Peyer's patch (tissue), 4 donors: ENCODE measurements around the gene ADAMTS7. TPM values are rescaled to one million over a fixed set of nuclear protein-coding genes. Genes with fewer than 3 reads are reported as not detected.
"Not testable (repeated sequence)": the region's sequence is repeated elsewhere in the genome, so short reads cannot be mapped to it uniquely, and the experiment has no call there.

ENCODE experiments used
- DNase-seq, 3 donors: peaks; one replicate each; pipeline ENCODE4 v3.0.0-alpha.2; 2017 to 2019
- H3K27ac ChIP-seq, 4 donors: fragments of 200-600 bp; sonication (generic); one replicate each; pipeline ENCODE4 v1.5.1; 2016 to 2019
- H3K27me3 ChIP-seq, 2 donors: fragments of 200-600 bp; sonication (generic); one replicate each; pipeline ENCODE4 v1.5.1; 2019
- H3K36me3 ChIP-seq, 3 donors: fragments of 200-600 bp; sonication (generic); one replicate each; pipeline ENCODE4 v1.5.1; 2016 to 2019
- H3K4me1 ChIP-seq, 4 donors: fragments of 200-600 bp; sonication (generic); one replicate each; pipeline ENCODE4 v1.5.1; 2016 to 2019
- H3K4me3 ChIP-seq, 4 donors: fragments of 200-600 bp; sonication (generic); 1 replicate in 3 of 4; 2 replicates in 1 of 4; pipeline ENCODE4 v1.5.1; 2016 to 2019; ENCODE audit warnings: mild to moderate bottlenecking in 1 of 4
- H3K9me3 ChIP-seq, 4 donors: fragments of 200-600 bp; sonication (generic); one replicate each; pipeline ENCODE4 v1.5.1; 2016 to 2019; ENCODE audit warnings: mild to moderate bottlenecking in 1 of 4
- POLR2A ChIP-seq, 2 donors: fragments of 450-650 bp; IDR thresholded peaks; one replicate each; pipeline ENCODE4 v1.5.1; 2017; ENCODE audit warnings: antibody characterized with exemption in 2 of 2, mild to moderate bottlenecking in 2 of 2, moderate library complexity in 2 of 2
- total RNA-seq, 4 donors: library from RNA; depleted of rRNA; stranded (reverse); fragments of >200 nt; gene quantifications; one replicate each; pipeline ENCODE4 v1.1.0, GENCODE V29; 2016
- TF ChIP-seq, protein P1 (sequence below), 6 experiments: fragments of 450-650 bp in 4 of 6; fragments of 200-600 bp in 2 of 6; sonication (generic) in 1 of 6; IDR thresholded peaks; one replicate each; pipeline ENCODE4 v1.5.1; 2017 to 2019; ENCODE audit warnings: antibody characterized with exemption in 6 of 6, mild to moderate bottlenecking in 3 of 6, moderate library complexity in 1 of 6

ADAMTS7 gene
- total RNA-seq, 4 donors from 2014 or later: 0.18 to 24.8 (median 2.0) TPM

DNA sequence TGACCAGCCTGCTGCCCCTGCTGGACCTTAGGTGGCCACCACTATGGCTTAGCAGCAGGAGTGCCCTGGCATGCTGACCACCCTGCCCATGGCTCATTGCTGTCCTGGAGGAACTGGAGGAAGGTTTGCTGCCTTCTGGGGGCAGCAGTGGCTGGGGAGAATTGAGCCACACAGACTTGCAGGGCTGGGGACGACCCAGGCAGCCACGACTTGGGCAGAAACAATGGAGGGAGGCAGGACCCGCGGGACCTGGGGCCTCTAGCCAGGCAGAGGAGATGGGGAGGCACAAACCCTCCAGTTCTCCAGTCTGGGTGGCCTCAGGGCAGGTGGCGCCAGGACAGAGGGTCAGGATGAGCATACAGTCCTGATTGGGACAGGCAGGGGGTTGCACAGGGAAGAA lies 32.8 kb downstream of the ADAMTS7 start:
- TF ChIP-seq, protein P1, sequence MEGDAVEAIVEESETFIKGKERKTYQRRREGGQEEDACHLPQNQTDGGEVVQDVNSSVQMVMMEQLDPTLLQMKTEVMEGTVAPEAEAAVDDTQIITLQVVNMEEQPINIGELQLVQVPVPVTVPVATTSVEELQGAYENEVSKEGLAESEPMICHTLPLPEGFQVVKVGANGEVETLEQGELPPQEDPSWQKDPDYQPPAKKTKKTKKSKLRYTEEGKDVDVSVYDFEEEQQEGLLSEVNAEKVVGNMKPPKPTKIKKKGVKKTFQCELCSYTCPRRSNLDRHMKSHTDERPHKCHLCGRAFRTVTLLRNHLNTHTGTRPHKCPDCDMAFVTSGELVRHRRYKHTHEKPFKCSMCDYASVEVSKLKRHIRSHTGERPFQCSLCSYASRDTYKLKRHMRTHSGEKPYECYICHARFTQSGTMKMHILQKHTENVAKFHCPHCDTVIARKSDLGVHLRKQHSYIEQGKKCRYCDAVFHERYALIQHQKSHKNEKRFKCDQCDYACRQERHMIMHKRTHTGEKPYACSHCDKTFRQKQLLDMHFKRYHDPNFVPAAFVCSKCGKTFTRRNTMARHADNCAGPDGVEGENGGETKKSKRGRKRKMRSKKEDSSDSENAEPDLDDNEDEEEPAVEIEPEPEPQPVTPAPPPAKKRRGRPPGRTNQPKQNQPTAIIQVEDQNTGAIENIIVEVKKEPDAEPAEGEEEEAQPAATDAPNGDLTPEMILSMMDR (IDR thresholded peaks at IDR 0.05): no peak
- TF ChIP-seq POLR2A (IDR thresholded peaks at IDR 0.05): no peak
- Histone ChIP-seq H3K27ac (no peak overlapping the region), H3K27me3 (no peaks in the 10 kb centered on the region), H3K4me3 (no peak overlapping the region), H3K9me3 (no peaks in the 10 kb centered on the region), H3K4me1 (no peaks in the 10 kb centered on the region), H3K36me3 (no peaks in the 10 kb centered on the region)
- DNase-seq: no peak

DNA sequence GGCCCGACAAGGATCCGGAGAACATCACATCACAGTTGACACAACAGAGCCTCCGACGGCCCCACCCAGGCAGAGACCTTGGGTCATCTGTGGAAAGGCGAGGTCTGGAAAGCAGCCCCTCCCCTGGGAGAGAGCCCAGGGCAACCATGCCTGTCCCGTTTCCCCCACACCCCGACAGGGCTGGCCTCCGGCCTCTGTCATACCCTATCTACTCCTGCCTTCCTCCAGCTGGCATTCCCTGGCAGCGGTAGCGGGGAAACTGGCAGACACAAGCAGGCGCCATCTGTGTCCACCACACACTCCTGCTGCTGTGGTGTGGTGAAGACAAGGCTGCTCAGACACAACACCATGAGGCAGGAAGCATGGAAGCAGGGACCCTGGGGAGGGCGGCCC lies 33.3 kb downstream of the ADAMTS7 start:
- not testable (repeated sequence) for H3K4me3 ChIP-seq, H3K27me3 ChIP-seq, DNase-seq, H3K4me1 ChIP-seq, H3K9me3 ChIP-seq, H3K27ac ChIP-seq, H3K36me3 ChIP-seq

DNA sequence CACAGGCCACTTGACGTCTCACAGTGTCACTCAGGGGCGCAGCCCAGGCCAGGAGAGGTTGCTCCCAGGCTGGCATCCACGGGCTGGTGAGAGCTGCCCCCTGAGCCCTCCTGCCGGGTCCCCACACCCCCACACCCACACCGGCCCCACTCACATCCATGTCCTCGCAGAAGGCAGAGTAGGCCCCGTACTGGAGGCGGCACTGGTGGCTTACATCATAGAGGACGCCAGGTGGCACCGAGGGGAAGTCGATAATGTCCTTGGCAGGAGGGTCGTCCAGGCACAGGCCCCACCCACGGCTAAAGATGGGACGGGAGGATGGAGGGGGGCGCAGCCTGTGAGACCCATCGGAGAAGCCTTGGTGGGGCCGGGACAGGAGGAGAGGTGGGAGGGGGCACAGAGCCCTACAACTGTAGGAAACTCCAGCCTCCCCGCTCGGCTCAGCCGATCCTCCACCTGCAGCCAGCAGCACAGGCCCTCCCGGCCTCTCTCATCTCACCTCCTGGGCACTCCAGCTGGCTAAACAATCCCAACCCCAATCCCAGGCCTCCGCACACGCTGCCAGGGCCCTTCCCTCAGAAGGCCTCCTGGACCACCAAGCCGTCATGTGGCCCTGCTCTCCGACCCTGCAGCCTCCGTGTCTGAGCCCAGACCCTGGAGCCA lies 33.8 kb downstream of the ADAMTS7 start:
- not testable (repeated sequence) for H3K4me1 ChIP-seq, H3K27ac ChIP-seq, H3K36me3 ChIP-seq, H3K4me3 ChIP-seq, H3K9me3 ChIP-seq, DNase-seq, H3K27me3 ChIP-seq

DNA sequence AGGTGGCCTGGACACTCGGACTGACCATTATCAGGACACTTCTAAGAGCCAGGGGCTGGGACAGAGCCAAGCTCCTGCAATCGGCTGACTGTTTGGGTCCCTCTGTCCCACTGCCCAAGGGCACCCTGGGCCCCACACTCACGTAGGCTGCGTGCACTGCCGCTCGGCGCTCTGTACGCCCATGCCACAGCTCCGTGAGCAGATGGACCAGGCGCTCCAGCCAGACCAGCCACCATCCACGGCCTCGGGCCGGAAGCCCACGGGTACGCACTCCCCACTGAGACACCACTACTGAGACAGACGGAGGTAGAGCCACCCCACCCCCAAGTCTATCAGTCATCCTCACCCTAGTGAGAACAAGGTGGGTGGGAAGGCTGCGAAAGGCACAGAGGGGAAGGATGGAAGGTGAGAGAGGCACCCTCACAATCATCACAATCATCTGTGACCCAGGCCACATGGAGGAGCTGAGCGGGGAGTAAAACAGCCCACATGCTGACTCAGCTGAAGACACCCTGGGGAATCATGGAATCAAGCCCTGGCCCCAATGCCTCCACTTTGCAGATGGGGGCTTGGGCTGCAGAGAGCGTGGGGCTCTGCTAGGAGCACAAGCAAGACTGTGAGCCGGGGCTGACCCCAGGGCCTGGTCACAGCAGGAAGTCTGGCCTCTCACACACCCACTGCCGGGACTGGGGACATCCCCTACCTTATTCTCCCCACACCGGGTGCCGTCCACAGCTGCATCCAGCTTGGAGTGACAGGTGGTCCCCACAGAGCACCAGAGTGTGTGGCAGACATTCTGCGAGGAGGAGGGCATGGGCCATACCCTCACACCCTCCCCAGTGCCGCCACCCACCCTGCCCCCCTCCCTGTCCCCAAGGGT lies 35.0 kb downstream of the ADAMTS7 start:
- not testable (repeated sequence) for H3K9me3 ChIP-seq, DNase-seq, H3K4me1 ChIP-seq, H3K27ac ChIP-seq, H3K4me3 ChIP-seq, H3K36me3 ChIP-seq, H3K27me3 ChIP-seq

DNA sequence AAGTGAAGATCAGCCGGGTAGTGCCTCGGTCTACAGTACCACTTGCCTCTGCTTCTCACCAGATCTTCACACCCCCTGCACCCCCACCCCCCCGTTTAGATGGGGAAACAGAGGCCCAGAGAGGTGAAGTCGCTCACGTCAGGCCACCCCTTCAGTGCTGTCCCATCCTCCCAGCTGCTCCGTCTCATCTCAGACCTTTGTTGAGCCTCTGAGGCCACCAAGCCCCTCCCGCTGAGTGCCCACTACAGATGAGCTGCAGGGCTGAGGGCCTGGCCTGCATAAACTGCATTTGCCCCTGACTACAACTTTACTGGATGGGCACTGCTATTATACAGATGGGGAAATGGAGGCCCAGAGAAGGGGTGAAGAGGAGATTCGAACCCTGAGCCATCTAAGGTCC lies 35.8 kb downstream of the ADAMTS7 start:
- Histone ChIP-seq H3K4me3 (no peak overlapping the region), H3K27ac (no peak overlapping the region), H3K9me3 (no peaks in the 10 kb centered on the region), H3K4me1 (no peaks in the 10 kb centered on the region), H3K27me3 (no peaks in the 10 kb centered on the region), H3K36me3 (no peaks in the 10 kb centered on the region)
- DNase-seq: no peak
- TF ChIP-seq, protein P1 (IDR thresholded peaks at IDR 0.05): no peak
- TF ChIP-seq POLR2A (IDR thresholded peaks at IDR 0.05): no peak

DNA sequence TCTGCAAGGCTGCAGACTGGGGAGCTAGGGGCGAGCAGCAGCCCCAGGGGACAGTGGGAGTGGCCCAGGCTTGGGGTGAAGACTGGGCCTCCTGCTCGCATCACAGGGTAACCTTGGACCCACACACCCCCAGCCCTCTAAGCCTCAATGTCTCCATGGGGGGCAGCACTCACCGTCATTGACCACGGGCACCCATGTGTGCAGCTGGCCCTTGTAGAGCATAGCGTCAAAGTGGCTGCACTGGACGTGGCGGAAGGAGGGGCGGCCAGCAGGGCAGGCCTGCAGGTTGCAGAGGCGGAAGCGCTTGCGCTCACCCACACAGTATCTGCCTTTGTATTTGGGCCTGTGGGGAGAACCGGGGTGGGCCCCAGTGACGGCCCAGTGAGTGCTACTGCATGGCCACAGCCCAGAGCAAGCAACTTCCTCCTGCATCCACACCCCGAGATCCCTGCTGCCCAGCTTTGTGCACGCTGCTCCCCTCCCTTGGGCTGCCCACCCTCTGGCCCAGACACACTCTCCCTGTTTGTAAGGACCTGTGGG lies 36.7 kb downstream of the ADAMTS7 start:
- H3K27me3 ChIP-seq, H3K36me3 ChIP-seq, H3K4me3 ChIP-seq, DNase-seq, H3K4me1 ChIP-seq, H3K9me3 ChIP-seq, H3K27ac ChIP-seq: not testable (repeated sequence)

DNA sequence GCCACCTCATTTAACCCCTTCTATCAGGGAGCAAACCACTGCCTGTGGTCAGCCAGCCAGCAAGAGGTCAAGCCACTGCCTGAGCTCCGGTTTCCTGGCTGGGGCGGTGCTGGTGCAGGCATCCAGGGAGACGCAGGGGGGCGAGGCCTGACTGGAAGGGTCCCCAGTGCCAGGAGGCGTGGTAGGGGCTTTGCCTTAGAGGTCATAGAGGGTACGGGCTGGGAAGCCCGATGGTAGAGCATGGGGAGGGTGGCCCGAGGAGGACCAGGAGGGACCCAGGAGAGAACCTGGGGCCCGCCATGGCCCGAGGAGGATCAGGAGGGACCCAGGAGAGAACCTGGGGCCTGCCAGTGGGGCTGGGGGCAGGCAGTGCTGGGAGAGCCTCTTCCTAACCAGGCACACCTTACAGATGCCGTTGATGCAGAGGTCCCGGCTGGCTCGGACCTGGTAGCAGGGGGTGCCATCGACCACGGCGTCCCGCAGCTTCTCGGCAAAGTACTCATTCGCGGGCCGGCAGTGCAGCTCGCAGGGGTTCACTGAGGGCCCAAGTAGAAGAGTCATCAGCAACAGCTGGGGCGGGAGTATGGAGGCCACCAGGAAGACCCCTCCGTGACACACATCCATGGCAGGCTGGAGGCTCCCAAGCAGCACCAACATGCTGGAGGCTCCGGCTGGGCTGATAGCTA lies 37.4 kb downstream of the ADAMTS7 start:
- H3K27me3 ChIP-seq, DNase-seq, H3K36me3 ChIP-seq, H3K27ac ChIP-seq, H3K9me3 ChIP-seq, H3K4me3 ChIP-seq, H3K4me1 ChIP-seq: not testable (repeated sequence)

DNA sequence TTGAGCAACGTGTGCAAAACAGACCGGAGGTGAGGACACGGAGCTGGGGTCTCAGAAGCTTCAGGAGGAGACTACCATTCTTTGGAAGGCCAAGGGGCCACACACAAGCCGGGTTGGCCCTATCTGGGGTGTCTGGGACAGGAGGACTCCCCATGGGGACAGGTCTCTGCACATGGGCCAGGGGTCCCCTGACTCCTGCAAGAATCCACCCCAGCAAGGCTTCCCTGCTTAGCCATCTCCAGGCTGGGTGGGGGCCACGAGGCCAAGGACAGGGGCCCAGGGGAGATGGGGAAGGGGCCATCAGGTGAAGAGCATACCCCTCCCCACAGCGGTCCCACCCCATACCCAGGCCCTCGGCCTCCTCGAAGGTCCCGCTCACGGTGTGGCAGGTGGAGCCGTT lies 38.5 kb downstream of the ADAMTS7 start:
- no peak for DNase-seq
- H3K27me3 ChIP-seq: no peaks in the 10 kb centered on the region
- H3K9me3 ChIP-seq: no peaks in the 10 kb centered on the region
- H3K27ac ChIP-seq: no peak overlapping the region
- no peaks in the 10 kb centered on the region for H3K36me3 ChIP-seq
- TF ChIP-seq, protein P1 (IDR thresholded peaks at IDR 0.05): no peak
- TF ChIP-seq POLR2A (IDR thresholded peaks at IDR 0.05): no peak
- no peak overlapping the region for H3K4me3 ChIP-seq
- H3K4me1 ChIP-seq: no peaks in the 10 kb centered on the region

DNA sequence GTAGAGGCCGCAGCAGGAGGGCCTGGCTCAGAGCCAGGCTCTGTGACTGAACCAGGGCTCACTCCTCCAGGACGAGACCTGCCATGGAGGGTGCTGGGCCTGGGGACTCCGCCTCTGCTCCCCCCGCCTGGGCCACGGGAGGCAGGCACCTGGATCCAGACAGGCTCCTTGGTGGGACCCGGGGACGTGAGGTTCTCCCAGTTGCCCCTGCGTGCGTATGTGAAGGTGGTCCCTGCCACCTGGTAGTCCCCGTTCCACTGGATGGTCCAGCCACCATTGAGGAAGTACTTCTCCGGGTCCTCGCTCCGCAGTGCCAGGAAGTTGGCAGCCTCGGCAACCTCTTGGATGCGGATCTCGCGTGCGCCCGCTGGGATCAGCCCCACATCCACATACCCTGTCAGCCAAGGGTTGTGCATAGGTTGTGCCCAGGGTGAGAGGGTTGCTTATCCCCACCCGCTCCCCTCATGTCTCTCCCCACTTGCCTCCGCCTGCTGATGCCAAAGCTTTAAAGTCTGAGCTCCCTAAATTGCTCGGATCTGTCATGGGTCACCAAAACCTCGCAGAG lies 39.7 kb downstream of the ADAMTS7 start:
- not testable (repeated sequence) for H3K4me1 ChIP-seq, H3K27ac ChIP-seq, DNase-seq, H3K27me3 ChIP-seq, H3K9me3 ChIP-seq, H3K36me3 ChIP-seq, H3K4me3 ChIP-seq

DNA sequence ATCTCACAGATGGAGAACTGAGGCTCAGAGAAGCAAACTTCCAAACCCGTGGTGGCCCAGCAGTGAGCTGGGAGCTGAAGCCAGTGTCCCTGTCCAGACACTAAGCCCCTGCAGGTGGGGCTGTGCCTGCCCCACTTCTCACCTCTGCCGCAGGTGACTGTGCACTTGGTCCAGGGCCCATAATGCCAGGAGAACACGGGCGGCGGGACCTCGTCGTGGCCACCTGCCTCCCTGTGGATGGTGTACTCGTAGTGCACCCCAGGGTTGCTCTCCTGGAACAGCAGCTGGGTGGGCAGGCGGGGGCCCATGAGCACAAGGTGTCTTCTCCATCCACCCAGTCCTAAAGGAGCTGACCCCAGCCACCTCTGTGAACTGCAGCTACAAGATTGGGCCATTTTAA lies 40.2 kb downstream of the ADAMTS7 start:
- H3K4me3 ChIP-seq, H3K36me3 ChIP-seq, H3K27ac ChIP-seq, H3K27me3 ChIP-seq, H3K4me1 ChIP-seq, DNase-seq, H3K9me3 ChIP-seq: not testable (repeated sequence)
